GM19099 (cell line): ENCODE results near the gene TBXAS1.

Experiments used
- POLR2A ChIP-seq: IDR thresholded peaks from 3 replicates; pipeline ENCODE4 v1.6.1; 2011; ENCODE audit warnings: low read depth; ENCODE audit not compliant: insufficient read length; ENCODE audit errors: extremely low read depth

TBXAS1 gene

DNA sequence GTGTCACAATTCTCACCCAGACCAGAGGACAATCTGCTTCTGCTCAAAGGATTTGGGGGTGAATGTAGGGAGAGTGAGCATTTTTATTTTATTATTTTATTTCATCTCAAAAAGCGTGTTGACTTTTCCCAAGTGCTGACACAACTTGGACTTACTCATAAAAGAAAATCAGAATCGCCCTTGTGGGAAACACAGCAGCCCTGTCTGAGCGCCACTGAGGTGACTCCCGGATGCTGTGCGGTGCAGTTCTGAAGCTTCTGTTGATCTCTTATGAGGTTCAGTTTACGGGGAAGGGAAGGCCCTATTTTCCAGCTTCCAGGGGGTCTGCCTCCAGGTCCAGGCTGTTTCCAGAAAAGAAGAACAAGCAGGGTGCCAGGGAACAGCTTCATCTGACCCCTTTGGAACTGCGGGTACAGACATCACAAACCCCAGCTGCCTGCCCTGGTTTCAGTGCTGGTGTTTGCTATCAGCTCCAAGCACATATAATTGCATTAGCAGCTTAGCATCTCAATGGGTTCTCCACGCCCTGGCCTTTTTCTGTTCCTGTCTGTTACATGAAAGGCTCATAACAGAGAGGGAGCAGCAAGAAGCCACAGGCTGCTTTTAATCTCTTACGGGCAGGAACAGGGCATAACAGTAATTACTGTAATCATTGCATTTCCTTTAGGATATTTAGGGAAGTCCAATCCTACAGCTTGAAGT lies 181.3 kb downstream of the TBXAS1 start:
- TF ChIP-seq POLR2A, result no peak

DNA sequence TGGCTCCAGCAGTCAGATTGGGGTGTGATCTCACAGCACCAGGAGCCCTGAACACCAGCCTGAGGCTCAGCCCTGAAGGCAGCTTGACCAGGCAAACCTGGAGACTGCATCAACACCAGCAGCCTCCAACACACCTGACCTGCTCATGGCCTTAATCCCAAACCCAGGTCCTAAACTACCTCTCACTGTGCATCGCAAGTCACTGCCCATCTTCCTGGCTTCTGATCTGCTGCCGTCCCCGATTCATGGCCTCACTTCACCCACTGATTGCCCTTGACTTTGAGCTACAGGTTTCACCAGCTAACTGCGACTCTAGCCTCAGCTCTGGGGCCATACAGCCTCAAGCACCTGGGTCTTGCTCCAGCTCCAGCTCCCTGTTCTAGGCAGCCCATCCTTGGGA lies 184.6 kb downstream of the TBXAS1 start:
- TF ChIP-seq POLR2A, result no peak

DNA sequence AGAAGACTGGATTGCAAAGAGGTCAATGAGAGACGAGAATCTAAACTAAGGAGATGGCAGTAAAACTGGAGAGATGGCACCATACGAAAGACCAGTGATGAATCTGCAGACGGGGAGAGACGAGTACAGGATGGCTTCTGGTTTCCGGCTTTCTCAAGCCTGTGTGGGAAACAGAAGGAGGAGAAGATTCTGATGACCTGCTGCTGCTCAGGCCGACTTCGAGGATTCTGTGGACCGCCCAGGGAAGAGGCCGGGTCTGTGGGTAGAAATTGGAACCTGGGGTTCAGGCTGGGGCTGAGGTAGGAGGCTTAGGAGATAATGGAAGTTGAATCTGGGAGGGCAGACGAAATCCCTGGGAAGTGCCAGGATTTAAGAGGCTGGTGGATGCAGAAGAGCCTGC lies 185.1 kb downstream of the TBXAS1 start:
- TF ChIP-seq POLR2A, result no peak

DNA sequence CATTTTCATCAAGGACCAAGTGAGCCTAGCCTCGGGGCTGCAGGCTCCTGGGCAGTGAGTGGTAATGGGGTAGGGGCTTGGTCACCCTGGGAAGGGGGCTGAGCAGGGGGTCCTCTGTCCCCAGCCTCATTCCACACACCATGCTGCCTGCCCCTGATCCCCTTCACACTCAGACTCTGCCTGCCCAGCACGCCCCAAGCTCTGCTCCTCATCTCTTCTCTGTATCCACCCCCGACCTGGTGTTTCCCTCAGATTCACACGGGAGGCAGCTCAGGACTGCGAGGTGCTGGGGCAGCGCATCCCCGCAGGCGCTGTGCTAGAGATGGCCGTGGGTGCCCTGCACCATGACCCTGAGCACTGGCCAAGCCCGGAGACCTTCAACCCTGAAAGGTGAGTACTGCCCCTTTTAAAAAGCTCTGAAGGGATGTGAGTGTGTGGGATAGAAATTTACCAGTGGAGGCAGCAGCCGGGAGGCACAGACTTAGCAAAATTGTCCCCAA lies 186.5 kb downstream of the TBXAS1 start:
- TF ChIP-seq POLR2A, result no peak

DNA sequence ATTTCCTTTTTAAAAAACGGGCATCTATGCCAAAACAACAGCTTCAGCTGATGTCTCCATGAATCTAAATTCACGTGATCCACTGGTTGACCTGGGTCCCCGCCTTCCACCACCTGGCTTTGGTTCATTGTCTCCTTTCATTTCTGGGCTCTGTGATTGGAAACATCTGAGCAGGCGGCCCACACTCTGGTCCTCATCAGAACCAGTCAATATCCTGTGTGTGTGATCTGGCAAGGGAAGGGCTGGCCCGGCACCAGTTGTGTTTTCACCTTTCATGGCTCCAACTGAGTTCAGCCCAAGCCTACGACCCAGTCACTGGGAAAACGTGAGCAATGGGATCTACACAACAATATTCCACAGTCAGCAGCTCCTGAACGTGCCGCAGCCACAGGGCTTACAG lies 187.5 kb downstream of the TBXAS1 start:
- TF ChIP-seq POLR2A, result no peak

DNA sequence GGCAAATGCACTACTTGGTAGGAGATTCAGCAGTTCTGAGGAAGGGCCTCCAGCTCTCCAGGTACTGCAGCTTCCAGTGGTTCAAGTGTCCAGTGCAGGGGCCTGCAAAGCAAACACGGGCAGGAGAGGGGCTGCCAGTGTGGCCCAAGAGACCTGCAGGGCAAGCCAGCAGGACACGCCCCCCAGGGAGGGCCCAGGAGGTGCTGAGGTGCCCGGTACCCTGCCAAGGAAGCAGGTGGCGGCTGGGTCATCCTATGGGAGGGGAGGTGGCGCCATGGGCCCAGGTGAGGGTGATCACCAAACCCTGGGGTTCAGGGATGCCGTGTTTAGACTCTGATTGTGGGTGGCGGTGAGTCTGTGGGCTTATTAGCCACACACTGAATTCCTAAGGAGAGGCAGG lies 188.0 kb downstream of the TBXAS1 start:
- TF ChIP-seq POLR2A, result no peak

DNA sequence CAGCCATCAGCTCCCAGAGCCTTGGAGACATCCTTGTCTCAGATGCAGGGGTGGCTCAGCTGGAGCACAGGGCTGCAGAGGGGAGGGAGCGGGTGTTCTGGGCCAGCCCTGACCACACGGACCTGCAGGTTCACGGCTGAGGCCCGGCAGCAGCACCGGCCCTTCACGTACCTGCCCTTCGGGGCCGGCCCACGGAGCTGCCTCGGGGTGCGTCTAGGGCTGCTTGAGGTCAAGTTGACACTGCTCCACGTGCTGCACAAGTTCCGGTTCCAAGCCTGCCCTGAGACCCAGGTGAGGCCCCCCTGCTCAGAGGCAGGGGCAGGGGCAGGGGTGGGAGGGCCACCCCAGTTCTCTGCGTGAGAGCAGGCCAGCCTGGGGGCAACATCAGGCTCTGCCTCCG lies 188.5 kb downstream of the TBXAS1 start:
- TF ChIP-seq POLR2A, result no peak

DNA sequence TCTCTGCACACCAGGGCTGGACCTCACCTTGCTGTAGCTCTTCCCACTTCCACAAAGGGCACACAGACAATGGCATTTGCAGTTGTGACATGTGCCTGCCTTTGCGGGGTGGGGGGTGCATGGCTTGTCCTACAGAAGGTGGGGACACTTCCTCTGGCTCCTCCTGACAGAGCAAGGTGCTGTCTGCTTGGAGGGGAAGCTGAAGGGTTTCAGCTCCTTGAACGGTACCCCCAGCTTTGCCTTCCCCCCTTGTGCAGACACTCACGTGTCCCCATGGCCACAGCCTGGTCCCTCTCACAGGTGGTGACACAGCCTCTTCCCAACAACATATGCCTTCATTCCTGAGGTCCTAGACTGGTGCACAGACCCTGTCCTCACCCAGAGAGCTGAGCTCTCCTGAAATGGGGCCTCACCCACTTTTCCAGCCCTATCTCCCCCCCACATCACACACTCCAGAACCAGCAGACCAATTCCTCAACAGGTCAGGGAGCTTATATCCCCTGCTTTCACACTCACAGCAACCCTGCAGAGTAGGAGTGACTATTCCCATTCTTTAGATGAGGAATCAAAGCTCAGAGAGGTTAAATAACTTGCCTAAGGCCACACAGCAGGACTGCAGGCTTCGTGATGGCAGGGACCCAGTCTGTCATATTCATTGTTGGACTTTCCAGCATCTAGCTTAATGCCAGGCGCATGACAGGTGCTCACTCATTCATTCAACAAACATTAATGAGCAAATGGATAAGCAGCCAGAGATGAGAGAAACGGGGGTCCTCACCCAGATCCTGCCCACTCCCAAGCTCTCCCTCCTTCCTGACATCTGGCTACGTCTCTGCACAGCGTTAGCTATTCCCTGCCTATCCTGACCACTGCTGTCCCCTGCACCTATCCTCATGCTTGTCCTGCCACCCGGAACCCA lies 189.3 kb downstream of the TBXAS1 start:
- no peak for TF ChIP-seq POLR2A

DNA sequence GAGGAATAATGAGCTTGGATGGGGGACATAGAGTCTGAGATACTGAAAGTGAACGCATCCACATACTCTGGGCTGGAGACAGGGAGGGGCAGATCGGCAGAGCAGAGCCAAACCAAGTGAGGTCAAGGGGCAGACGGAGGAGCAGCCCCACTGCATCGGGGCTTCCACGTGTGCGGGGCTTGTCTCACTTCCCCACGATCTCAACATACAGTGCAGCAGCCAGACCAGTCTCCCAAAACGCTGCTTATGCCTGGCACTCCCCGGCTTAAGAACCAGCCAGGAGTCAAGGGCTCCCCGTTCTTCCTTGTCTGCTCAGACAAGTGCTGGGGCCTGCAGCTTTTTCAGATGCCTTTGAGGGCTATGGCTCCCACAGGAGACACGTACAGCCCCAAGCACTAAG lies 190.1 kb downstream of the TBXAS1 start:
- no peak for TF ChIP-seq POLR2A

DNA sequence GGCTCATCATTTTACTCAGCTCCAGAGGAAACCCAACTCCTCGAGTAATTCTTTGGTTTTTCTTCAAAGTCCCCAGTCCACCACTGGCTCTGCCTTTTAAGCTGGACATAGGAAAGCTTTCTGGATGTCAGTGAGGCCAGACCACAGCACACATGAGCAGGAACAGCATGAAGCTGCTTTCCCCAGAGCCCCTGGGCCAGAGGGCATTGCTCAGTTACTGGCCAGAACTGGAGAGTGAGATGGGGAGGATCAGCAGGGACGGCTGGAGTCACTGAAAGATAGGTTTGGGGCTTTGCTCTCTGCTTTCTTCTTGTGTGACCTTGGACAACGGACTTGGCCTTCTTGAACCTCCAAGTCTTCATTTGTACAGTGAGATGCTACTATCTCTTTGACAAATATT lies 190.5 kb downstream of the TBXAS1 start:
- TF ChIP-seq POLR2A, result no peak

DNA sequence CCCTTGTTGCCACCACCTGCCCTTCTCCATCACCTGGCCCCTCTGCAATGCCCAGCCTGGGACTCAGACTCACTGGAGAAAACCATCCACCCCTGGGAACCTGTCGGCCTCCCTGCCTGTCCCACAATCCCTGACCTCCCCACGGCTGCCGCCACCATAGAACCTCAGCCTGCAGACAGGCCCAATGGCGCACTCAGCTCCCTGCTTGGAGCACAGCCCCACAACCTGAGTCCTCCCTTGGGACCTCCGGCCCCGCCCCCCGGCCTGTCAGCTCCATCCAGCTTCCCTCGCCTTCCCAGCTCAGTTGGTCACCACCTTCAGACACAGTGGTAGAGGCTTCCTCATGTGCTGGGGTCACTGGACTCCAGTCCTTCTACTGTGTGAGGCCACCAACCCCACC lies 192.5 kb downstream of the TBXAS1 start:
- no peak for TF ChIP-seq POLR2A

DNA sequence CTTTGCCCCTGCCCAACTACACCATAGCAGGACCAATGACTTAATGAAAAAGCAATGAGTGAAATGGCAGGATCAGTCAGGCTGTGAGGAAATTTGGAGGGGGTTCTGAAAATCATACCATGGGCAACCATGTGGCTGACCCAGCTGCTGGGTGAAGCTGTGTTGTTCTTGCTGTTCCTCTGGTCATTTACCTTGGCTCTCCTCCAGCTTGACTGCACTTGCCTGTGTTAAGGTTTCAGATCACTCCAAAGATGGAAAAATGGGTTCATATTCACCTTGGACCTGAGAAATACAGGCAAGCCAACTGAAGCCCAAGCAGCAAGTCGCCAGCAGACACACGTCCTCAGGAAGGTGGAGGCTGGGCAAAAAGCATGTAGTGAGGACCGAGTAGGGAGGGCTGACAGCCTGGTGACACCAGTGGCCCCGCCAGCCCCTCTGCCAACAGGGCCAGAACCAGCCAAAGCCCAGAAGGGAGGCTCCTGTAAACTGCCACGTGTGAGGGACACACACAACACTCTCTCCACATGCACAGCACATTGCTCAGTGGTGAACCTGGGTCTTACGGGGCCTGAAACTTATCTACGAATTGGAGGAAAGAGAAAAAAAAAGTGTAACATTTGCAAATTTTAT lies 193.6 kb downstream of the TBXAS1 start:
- no peak for TF ChIP-seq POLR2A

DNA sequence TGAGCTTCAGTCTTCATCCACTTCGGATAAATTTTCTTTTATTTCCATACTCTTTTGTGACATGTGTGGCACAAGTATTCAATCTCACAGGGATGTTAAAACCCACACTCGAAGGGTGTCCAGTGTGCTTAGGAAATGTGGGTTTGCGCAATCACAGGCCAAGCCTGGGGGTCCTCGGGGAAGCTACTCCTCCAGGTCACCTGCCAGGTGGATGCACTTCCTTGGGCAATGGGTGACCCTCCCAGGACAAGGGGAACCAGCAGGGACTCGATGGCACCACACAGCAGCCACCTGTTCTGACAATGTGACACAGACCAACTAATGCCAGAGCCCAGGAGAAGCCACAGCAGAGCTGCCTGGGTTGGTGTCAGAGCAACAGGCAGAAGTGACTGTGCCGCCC lies 194.7 kb downstream of the TBXAS1 start:
- no peak for TF ChIP-seq POLR2A

DNA sequence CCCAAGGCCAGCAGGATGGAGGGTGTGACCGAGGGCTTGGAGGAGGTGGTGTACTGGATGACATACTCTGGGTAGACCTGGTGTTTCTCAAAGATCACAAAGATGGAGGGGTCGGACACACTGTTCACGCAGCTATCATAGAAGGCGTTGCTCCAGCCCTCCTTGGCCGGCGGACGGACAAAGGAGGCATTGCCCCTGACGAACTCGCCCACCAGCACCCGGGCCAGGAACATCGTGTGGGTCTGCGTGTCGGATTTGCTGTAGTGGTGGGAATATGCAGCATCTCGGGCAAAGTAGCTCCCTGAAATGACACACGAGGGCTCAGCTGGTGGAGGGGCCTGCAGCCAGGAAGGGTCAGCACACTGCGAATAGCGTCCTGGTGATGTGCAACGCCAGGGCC lies 195.5 kb downstream of the TBXAS1 start:
- no peak for TF ChIP-seq POLR2A

DNA sequence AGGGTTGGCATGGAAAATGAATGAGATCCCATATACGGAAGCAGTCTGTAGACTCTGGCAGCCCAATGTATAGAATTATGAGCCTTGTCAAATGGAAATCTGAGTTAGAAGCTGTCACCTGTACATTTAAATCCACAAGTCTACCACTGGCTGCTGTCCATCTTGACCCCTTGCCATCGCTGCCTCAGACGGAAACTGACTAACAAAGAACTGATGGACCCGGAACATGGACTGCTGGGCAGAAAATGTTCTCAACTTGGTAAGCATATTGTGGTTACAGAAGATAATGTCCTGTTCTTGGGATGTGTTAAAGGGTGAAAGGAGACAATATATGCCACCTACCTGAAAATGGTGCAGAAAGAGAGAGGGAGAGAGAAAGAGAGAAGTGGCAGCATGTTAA lies 196.2 kb downstream of the TBXAS1 start:
- TF ChIP-seq POLR2A, result no peak
